Liver (tissue), 3 donors: Measurements from ENCODE around the gene TRIM52.

Experiments
- CTCF ChIP-seq: fragments of 150-350 bp; IDR thresholded peaks from 2 replicates; pipeline ENCODE4 v1.5.1; 2017; ENCODE audit warnings: improper control_type of control experiment, low read depth, low read length; ENCODE audit not compliant: missing input control
- EGR1 ChIP-seq, 2 donors: IDR thresholded peaks; 2 replicates each; pipeline ENCODE4 v1.6.1; 2016 to 2018; ENCODE audit warnings: antibody characterized with exemption in 2 of 2, low read depth in 2 of 2
- GABPA ChIP-seq, 2 donors: IDR thresholded peaks in 1 of 2; conservative IDR thresholded peaks in 1 of 2; 2 replicates each; pipeline ENCODE4 v1.6.1; 2016; ENCODE audit warnings: antibody characterized with exemption in 2 of 2, mild to moderate bottlenecking in 1 of 2, moderate library complexity in 1 of 2
- JUND ChIP-seq, 2 donors: IDR thresholded peaks; 2 replicates each; pipeline ENCODE4 v1.6.1; 2016; ENCODE audit warnings: antibody characterized with exemption in 2 of 2
- REST ChIP-seq: IDR thresholded peaks from 2 replicates; pipeline ENCODE4 v1.6.1; 2016; ENCODE audit warnings: antibody characterized with exemption, mild to moderate bottlenecking
- RXRA ChIP-seq, 2 donors: IDR thresholded peaks; 2 replicates each; pipeline ENCODE4 v1.6.1; 2017 to 2018; ENCODE audit warnings: antibody characterized with exemption in 2 of 2, mild to moderate bottlenecking in 1 of 2
- TAF1 ChIP-seq: conservative IDR thresholded peaks from 2 replicates; pipeline ENCODE4 v1.6.1; 2016; ENCODE audit warnings: antibody characterized with exemption, mild to moderate bottlenecking
- YY1 ChIP-seq: IDR thresholded peaks from 2 replicates; pipeline ENCODE4 v1.6.1; 2016; ENCODE audit warnings: antibody characterized with exemption, mild to moderate bottlenecking
- TF ChIP-seq, protein P1 (sequence below): IDR thresholded peaks from 2 replicates; pipeline ENCODE4 v1.6.1; 2016; ENCODE audit warnings: antibody characterized with exemption
- TF ChIP-seq, protein P2 (sequence below): IDR thresholded peaks from 2 replicates; pipeline ENCODE4 v1.6.1; 2016; ENCODE audit warnings: antibody characterized with exemption
- donor health status: healthy.
- donor health status: healthy.

DNA sequence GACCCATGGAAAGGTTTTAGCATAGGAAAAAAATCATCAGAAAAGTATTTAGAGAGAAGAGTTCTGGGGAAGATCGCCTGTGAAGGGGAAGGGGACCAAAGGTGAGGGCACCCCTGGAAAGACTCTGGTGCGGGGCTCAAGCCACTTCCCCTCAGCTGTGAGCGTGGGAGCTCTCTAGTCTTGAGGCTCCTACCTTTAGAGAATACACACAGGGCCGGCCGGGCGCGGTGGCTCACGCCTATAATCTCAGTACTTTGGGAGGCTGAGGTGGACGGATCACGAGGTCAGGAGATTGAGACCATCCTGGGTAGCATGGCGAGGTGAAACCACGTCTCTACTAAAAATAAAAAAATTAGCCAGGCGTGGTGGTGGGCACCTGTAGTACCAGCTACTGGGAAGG, 30.9 kb downstream of the TRIM52 start:
- TF ChIP-seq CTCF (no peak), JUND (IDR thresholded peaks at IDR 0.05) (no peak), EGR1 (IDR thresholded peaks at IDR 0.05; ENCODE audit: low read depth in 2 of 2) (no peak), REST (no peak), GABPA (IDR thresholded peaks at IDR 0.05 in 1 of 2, conservative IDR thresholded peaks at IDR 0.05 in 1 of 2) (no peak), YY1 (no peak), TAF1 (no peak), RXRA (IDR thresholded peaks at IDR 0.05) (no peak)
- TF ChIP-seq, protein P1, sequence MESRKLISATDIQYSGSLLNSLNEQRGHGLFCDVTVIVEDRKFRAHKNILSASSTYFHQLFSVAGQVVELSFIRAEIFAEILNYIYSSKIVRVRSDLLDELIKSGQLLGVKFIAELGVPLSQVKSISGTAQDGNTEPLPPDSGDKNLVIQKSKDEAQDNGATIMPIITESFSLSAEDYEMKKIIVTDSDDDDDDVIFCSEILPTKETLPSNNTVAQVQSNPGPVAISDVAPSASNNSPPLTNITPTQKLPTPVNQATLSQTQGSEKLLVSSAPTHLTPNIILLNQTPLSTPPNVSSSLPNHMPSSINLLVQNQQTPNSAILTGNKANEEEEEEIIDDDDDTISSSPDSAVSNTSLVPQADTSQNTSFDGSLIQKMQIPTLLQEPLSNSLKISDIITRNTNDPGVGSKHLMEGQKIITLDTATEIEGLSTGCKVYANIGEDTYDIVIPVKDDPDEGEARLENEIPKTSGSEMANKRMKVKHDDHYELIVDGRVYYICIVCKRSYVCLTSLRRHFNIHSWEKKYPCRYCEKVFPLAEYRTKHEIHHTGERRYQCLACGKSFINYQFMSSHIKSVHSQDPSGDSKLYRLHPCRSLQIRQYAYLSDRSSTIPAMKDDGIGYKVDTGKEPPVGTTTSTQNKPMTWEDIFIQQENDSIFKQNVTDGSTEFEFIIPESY: no peak
- TF ChIP-seq, protein P2, sequence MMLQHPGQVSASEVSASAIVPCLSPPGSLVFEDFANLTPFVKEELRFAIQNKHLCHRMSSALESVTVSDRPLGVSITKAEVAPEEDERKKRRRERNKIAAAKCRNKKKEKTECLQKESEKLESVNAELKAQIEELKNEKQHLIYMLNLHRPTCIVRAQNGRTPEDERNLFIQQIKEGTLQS: no peak
